Measurements from ENCODE around the gene METTL21A.
"Not testable (repeated sequence)": the region's sequence is repeated elsewhere in the genome, so short reads cannot be mapped to it uniquely, and the experiment has no call there.

METTL21A gene

DNA sequence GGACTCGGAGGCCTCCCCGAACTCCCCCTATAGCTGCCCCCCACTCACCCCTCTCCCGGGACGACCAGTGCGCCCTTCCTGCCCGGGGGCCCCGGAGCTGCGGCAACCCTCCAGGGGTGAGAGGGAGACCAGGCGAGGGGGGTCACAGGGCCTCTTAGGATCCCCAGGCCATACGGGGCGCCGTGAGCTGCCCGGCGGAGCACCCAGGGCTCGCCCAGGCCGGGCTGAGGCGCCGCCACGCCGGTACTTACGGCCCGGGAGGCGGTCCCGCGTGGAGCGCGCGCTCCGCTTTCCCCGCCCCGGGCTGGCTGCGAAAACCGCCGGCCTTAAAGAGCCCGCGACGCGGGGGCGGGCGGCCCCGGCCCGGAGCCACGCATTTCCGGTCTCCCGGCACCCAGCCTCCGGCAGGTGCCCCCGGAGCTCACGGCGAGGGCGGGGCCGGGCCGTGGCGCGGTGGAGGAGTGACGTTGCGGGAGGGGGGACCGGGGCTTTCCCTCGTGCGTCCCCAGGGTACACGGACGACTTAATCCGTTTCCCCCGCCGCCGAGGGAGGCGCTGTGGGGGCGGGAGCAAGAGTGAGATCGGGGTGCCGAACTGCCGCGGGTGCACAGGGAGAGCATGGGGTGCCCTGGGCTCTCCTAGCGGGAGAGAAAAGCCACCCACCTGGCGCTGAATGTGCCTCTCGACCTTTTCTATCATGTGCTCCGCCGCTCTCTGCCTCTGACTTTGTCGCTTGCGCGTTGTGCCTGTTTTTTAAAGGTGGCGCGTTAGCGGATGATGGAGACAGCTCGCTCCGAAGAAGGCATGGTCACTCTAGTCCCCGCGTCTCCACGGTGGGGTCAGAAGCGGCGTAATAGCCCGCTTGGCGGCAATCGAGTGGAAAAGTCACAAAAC, at the start of gene METTL21A:
TSS of gene METTL21A (minus strand) at position 381 of the 894 bp plus-strand sequence. CDS start 1,019 bp downstream, outside the sequence.
- peak; percentile 96 for DNase-seq (ENCODE audit: low spot score)

GRCh38 chr2:207674826-207675225, 49.6 kb upstream of the METTL21A start:
- DNase-seq (ENCODE audit: low spot score): no peak

GRCh38 chr2:207674266-207674774, 49.1 kb upstream of the METTL21A start:
- DNase-seq (ENCODE audit: low spot score): no peak

- DNase-seq (ENCODE audit: low spot score): no peak
Observed at GRCh38 chr2:207673431-207673830, 48.2 kb upstream of the METTL21A start.

DNA sequence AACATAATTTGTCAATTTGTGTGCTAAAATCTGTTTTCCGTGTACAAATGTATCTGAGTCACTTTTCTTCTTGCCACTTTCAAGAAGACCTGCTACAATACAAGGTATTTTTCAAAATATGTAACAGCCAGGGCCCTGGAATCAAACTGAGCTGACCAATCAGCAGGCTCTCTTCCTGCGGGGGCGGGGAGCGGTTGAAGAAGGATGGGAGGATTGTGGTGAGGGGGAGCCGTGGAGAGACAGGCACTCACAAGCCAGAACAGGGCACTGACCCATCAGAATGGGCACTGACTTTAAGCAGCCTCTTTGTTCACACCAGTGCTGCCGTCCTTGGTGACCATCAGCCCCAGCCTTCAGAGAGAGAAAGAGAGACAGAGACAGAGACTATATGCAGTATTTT, 45.7 kb upstream of the METTL21A start:
- no peak for DNase-seq (ENCODE audit: low spot score)

- DNase-seq (ENCODE audit: low spot score): peak; percentile 16
Observed at GRCh38 chr2:207663870-207664545, 38.8 kb upstream of the METTL21A start.

GRCh38 chr2:207662203-207662602, 37.0 kb upstream of the METTL21A start:
- DNase-seq (ENCODE audit: low spot score): peak; percentile 83

- no peak for DNase-seq (ENCODE audit: low spot score)
Observed at GRCh38 chr2:207660994-207661393, 35.8 kb upstream of the METTL21A start.

DNA sequence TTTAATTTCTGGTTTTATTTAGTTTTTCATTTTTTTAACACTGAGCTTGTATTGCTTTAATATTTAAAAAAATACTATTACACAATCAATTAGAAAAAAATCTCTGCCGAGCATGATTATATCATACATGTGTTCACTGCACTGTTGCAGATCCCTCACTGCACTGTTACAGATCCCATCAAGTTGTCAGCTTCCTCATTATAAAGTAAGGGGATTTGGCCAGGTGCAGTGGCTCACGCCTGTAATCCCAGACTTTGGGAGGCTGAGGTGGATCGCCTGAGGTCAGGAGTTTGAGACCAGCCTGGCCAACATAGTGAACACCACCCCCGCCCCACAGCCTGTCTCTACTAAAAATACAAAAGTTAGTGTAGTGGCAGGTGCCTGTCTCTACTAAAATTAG, 33.0 kb upstream of the METTL21A start:
- no peak for DNase-seq (ENCODE audit: low spot score)

DNA sequence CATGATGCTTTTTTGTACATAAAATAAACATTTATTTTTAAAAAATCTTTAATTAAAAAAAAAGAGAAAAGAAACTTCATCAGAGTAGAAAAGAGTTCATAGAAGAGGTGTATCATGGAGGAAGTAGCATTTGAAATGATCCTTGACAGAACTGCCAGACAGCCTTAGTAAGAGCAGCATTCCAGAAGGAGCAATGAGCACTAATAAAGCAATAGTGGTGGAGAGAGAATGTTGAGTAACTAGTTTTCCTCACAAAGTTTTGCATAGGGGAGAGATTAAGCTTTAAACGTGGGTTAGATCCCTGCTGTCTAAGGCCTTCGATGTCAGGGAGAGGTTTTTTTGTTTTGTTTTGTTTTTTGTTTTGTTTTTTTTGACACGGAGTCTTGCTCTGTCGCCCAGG, 29.8 kb upstream of the METTL21A start:
- no peak for DNase-seq (ENCODE audit: low spot score)

- not testable (repeated sequence) for DNase-seq (ENCODE audit: low spot score)
Observed at GRCh38 chr2:207646582-207646981, 21.4 kb upstream of the METTL21A start.

DNA sequence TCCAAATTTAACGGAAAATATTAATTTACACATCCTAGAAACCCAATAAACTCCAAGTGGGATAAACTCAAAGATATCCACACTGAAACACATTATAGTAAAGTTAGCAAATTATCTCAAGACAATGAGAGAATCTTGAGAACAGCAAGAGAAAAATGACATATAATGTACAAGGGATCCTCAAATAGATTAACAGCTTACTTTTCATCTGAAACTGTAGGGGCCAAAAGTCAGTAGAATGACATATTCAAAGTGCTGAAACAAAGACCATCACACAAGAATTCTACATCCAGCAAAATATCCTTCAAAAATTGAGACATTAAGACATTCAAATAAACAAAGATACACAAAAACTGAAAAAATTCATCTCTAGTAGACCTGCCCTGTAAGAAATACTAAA, 18.7 kb upstream of the METTL21A start:
- DNase-seq (ENCODE audit: low spot score): no peak

DNA sequence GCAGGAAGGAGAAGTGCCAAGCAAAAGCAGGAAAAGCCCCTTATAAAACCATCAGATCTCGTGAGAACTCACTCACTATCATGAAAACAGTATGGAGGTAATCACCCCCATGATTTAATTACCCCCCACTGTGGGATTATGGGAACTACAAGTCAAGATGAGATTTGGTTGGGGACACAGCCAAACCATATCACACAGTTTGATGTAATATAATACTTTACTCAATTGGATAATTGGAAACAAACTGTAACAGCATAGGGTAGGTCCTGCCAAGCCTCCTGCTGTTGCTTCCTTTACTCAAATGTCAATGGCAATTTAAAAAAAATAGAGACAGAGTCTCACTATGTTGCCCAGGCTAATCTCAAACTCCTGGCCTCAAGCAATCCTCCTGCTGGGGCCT, 15.5 kb upstream of the METTL21A start:
- no peak for DNase-seq (ENCODE audit: low spot score)

DNA sequence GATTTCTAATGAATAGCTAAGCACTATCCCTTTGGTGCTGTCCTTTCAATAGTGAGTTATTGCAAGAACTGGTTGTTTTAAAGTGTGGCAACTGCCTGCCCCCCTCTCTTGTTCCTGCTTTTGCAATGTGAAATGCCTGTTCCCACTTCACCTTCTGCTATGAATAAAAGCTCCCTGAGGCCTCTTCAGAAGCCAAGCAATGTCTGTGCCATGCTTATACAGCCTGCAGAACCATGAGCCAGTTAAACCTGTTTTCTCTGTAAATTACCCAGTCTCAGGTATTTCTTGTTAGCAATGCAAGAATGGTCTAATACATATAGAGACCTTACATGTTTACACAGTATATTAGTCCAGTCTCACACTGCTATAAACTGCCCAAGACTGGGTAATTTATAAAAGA, 15.0 kb upstream of the METTL21A start:
- DNase-seq (ENCODE audit: low spot score): no peak

DNA sequence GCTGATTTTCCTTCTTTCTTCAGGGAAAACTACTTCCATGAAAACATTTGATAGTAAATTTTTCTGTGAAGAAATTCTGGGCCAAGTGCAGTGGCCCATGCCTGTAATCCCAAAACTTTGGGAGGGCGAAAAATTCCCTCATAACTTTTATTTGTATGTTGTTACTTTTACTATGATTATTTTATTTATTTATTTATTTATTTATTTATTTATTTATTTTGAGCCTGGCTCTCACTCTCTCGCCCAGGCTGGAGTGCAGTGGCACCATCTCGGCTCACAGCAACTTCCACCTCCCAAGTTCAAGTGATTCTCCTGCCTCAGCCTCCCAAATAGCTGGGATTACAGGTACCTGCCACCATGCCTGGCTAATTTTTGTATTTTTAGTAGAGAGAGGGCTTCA, 14.1 kb upstream of the METTL21A start:
- not testable (repeated sequence) for DNase-seq (ENCODE audit: low spot score)

DNA sequence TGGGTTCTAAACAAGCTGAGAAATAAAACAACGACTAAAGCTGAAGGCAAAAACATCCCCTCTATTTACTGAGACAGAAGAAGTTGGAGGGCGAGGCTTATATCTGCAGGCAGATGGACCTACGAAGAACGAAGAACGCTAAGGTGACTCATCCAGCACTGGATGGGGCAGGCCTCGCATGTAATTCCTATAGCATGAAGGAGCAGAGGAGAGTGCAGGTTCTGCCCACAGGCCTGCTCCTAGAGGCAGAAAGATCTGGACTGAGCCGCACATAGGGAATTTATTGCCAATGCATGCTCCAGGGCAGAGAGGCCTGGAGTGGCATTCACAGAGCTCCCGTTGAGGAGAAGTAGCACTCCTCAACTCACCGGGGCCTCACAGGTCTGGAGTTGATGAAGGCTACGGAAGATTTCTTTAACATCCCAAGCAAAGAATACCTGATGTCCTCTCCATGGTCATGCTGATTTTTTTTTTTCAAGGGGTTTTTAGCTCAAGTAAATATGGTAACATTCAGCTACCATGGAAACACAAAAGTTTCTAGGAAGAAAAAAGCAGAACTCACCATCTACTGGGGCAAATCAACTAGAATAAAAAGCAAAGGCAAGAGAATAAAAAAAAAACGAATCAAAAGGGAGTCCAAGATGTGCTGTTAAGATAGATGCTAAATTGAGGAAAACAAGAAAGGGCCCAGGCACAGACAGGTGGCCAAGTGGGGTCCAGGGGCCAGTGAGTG, 10.4 kb upstream of the METTL21A start:
- DNase-seq (ENCODE audit: low spot score): no peak

GRCh38 chr2:207633686-207634085, 8.5 kb upstream of the METTL21A start:
- DNase-seq (ENCODE audit: low spot score): no peak

GRCh38 chr2:207632575-207633493, 7.6 kb upstream of the METTL21A start:
- no peak for DNase-seq (ENCODE audit: low spot score)

DNA sequence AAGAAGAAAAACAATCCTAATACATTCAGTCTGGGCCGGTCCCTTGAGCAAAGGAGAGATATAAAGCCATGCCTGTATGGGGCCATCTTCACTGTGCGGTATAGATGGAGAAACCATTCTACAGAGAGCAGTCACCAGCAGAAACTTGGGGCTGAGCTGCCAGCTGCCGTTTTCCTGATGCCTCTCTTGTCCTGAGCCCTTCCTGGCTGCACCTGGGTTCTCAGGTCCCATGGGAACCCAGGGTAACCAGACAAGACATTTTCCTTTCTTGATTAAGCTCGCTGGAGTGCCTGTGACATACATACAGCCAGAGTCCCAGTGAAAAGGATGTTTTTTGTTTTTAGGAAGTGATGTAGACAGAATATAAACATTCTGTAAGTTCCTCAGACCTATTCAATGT, 5.3 kb upstream of the METTL21A start:
- DNase-seq (ENCODE audit: low spot score): peak; percentile 21

GRCh38 chr2:207629553-207629952, 4.4 kb upstream of the METTL21A start:
- no peak for DNase-seq (ENCODE audit: low spot score)

Data from NAMALWA (cell line).